HG03060 (cell line): ENCODE measurements around the gene PDLIM4.

Experiments
- ATAC-seq: cut with Tn5 transposase; IDR thresholded peaks from one replicate; pipeline ENCODE4 v1.9.1; 2021; ENCODE audit warnings: low read depth, moderate number of reproducible peaks; ENCODE audit not compliant: unreplicated experiment

PDLIM4 gene

DNA sequence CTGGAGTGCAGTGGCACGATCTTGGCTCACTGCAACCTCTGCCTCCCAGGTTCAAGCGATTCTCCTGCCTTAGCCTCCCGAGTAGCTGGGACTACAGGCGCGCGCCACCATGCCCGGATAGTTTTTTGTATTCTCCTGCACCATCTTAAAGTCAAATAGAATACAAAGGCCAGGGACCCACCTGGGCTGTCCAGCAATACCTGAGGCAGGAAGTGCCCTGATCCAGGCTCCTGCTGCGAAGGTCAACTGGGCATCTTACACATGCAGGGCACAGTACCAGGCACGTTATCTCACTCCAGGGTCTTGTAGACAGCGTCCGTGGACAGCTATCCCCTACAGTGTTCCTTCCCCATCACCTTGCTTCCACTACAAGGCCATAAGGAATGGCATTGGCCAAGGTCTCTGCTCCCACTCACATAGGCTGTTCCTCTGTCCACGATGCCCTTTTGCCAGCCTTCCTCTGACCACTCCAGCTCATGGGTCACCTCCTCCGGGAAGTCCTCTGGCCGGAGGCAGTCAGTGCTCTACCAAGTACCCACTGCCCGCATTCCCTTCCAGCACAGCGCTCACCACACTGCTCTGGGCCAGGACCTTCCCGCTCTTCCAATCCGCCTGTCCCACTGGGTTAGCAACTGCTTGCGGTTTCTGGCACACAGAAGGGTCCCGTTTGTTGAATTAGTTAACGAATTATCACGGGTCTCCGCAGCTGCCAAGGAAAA is 30.8 kb upstream of the PDLIM4 start:
- no peak for ATAC-seq

DNA sequence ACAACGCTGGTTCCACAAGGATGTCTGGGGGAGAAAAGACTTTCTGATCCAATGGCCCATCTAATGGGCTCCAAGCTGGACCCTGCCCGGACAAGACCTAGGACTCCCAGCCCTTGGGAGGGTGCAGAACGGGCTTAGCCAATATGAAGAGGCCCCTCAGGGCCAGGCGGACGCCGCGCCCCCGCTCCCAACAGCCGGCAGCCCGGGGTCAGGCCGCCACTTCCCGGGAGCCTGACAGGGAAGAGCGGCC is 30.3 kb upstream of the PDLIM4 start:
- ATAC-seq, result no peak

- ATAC-seq, result no peak
These were observed 29.8 kb upstream of the PDLIM4 start, which contains the start of gene P4HA2 for GRCh38 chr5:132227485-132228240. P4HA2 (minus strand) TSS chr5:132227853; CDS start chr5:132218626, 9,227 bp downstream.

GRCh38 chr5:132228241-132229035 is 29.1 kb upstream of the PDLIM4 start:
- ATAC-seq, result no peak

DNA sequence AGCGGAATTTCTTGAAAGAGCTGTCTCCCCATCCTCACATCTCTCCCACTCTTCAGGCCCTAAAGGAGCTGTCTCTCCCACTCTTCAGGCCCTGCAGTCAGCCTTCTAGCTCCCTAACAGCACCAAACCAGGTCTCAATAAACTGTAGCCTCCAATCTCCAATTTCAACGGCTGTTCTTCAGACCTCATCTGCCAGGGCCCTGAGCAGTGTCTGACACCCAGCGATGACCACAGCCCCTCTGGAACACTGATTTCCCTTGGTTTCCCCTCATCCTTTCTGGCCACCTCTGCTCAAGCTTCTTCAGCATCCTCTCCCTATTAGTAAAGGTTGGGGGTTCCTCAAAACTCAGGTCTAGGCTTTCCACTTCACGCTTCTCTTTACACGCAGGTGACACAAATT is 28.3 kb upstream of the PDLIM4 start:
- no peak for ATAC-seq

DNA sequence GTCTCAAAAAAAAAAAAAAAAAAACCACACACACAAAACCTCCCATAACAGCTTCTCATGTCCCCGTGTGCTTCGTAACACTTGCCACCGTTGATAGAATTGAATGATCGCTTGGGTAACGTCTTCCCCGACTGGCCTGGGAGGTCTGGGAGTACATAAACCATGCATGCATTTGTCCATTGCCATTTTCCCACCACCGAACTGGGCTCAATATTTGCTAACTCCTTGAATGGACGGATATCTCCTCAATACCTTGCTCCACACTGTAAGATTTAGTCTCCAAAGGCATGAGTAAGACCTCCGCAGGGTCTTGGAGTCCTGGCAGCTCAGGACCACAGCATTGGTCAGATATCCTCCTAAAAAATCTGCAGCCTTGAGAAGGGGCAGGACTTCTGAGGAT is 26.6 kb upstream of the PDLIM4 start:
- ATAC-seq, result no peak

DNA sequence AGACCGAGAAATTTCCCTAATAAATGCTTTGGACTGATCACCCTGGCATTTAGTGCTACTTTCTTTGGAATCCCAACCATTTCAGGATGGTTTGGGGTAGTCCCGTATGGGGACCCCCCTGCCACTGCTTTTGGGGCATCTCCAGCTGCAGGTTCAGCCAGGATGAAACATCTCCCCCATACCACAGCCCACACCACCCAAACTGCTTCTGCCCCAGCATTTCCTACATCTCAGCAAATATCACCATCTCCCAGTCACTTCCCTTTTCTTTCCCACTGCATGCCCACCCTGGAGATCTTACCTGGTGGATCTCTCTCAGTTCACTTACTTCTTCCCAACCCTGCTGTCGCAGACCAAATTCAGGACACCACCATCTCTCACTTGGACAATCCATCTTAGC is 25.0 kb upstream of the PDLIM4 start:
- ATAC-seq, result no peak

DNA sequence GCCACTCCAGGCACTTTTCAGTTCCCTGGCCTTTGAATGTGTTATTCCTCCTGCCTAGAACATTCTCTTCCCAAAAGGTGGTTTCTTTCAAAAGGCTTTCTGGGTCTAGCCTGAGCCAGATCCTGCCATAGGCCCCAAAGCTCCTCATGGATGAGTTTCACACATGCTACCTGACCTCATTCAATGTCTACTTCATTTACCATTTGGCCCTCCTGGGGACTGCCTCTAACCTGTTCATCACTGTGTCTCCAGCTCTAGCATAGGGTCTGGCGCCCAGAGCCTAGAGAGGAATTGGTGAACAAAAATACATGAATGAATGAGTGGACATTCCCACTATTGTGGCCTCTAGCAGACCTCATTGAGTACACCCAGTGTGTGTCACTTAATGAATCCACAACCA is 24.4 kb upstream of the PDLIM4 start:
- ATAC-seq, result no peak

- ATAC-seq, result no peak
These were observed 23.4 kb upstream of the PDLIM4 start for GRCh38 chr5:132233811-132234683.

- no peak for ATAC-seq
These were observed 22.8 kb upstream of the PDLIM4 start for GRCh38 chr5:132234684-132235062.

GRCh38 chr5:132235340-132235739 is 22.2 kb upstream of the PDLIM4 start:
- no peak for ATAC-seq

DNA sequence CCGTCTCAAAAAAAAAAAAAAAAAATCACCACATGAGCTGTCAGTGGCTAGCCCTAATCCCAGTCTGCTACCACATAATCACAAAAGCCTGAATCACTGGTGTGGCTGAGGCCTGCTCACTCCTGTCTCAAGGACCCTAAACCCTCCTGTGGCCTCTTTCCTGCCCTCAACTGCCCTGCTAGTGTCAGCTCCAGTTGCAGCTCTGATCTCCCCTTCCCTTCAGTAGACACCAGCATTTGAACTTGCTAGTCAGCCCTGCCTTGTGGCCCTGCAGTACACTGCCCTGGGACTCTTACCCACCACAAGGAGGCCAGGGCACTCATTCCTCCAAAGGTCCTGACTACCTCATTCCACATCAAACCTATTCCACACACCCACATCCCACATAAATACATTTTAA is 20.4 kb upstream of the PDLIM4 start:
- no peak for ATAC-seq

DNA sequence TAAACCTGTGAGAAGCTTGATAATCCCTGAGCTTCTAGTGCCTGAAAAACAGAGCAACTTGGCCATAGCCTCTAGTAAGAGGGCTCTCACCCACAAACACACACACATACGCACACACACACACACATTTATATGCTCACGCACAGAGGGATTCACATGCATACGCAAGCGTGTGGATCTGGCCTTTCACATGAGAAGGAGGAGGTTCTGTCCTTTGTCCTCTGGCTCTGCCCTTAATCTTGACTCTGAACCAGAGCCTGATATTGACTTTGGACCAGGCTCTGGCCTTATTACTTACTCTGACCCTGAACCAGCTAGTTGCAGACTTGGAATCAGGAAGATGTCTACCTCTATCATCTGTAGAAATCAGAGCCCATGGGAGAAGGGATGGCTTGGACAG is 19.8 kb upstream of the PDLIM4 start:
- ATAC-seq, result no peak

DNA sequence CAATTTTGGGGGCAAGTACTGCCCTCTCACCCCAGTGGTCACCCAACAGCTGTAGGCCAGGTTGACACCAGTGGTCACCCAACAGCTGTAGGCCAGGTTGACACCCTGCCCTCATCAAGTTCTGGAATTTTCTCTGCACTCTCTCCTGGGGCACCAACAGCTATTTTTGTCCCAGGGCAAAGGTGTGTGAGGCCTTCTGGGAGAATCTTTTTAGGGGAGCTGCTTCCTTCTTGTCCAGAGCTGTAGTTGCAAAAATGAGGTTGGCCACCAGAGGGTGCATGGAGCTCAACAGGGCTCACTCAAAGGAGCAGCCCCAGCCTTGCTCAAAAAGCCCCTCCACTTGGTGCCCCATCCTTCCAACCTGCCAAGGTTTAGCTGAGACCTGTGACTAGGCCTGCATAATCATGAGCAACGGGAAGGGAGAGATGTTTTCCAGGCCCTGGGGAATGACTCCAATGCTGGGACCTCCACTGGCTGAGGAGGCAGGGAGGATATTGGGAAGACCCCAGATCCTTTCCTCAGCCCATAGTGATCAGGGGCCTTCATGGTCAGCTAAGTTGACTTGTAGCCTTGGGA is 19.2 kb upstream of the PDLIM4 start:
- no peak for ATAC-seq

DNA sequence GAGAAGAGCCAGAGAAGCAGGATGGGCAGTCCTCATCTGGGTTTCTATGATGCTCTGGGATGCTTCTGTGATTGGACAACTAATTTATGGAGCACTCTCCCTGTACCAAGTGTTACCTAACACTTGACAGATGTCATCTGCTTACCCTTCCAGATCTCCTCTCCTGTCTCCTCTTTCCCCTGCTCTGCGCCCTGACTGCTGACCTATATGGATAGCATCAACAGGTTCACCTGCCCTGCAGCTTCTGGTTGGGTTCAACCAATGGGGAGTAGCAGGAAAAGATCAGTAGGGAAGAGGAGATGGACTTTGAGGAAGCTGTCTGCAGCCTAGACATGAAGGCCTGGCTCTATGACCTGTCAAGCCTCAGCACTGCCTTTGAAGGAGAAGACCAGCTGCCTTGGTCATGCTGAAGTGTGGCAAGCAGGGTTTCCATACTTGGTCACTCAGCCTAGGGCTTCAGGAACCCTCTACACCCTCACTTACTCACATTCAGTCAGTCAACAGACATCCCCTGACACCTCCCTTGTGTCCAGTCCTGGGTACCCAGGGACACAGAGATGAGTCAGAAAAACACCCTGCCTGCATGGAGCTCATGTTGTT is 18.5 kb upstream of the PDLIM4 start:
- no peak for ATAC-seq

GRCh38 chr5:132239776-132240175 is 17.7 kb upstream of the PDLIM4 start:
- ATAC-seq, result no peak

DNA sequence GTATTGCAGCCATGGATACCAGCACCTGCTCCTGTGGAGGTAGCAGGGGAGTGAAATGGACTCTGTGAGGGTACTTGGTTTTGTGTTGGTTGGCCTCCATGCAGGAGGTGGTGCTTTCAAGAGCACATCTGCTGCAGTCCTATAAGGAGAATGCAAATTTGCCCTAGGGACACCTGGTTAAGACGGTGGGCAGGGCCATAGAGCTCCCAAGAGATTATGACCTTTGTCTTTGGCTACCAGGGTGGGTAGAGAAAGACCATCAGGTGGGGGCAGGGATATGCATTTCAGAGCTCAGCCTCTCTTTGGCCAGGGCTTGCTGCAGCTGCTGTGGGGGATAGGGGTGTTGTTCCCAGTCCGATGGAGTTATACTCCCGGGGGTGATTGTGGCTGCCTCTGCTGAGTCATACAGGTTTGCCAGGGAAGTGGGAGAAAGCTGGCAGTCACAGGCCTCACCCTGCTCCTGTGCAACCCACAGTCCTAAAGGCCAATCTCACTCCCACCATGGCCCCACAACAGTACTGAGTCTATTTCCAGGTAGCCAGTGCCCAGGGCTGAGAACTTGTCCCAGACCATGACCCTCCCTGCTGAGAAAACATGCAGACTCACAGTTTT is 14.0 kb upstream of the PDLIM4 start:
- no peak for ATAC-seq

- no peak for ATAC-seq
These were observed 11.9 kb upstream of the PDLIM4 start for GRCh38 chr5:132245593-132245992.

DNA sequence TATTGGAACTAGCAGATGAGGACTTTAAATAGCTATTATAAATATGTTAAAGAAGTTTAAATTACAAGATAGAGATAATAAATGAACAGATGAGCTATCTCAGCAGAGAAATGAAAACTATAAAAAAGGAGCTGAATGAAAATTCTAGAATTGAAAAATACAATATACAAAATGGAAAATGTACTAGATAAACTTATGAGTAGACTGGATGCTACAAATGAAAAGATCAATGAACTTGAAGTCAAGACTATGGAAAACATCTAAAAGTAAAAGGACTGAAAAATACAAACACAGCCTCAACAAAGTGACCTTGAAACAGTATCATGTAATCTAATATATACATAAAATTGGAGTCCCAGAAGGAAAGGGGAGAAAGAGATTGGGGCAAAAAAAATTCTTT is 10.7 kb upstream of the PDLIM4 start:
- no peak for ATAC-seq

- ATAC-seq, result no peak
These were observed 6.9 kb upstream of the PDLIM4 start for GRCh38 chr5:132250547-132250946.
